Measurements from ENCODE around the gene PLK3.
"Not testable (repeated sequence)": the region's sequence is repeated elsewhere in the genome, so short reads cannot be mapped to it uniquely, and the experiment has no call there.

PLK3 gene

GRCh38 chr1:44799770-44800584 is at the start of gene PLK3:
TSS of gene PLK3 (plus strand) at chr1:44800377. CDS start at chr1:44800464, 87 bp downstream.
- Mint-ChIP-seq H3K36me3 (ENCODE audit: low read depth) (peaks cover 38% of the 10 kb centered on the region), H3K4me1 (ENCODE audit: low read depth) (peaks cover 47% of the 10 kb centered on the region), H3K4me3 (peak within 1 kb of the TSS; percentile 96), H3K27me3 (no peaks in the 10 kb centered on the region), H3K27ac (peak within 1 kb of the TSS; percentile 97), H3K9me3 (no peaks in the 10 kb centered on the region)

- H3K9me3 Mint-ChIP-seq = no peaks in the 10 kb centered on the region
- H3K27ac Mint-ChIP-seq = no peak overlapping the region
- no peak overlapping the region for H3K4me3 Mint-ChIP-seq
- peaks cover 13% of the 10 kb centered on the region for H3K4me1 Mint-ChIP-seq (ENCODE audit: low read depth)
- H3K36me3 Mint-ChIP-seq (ENCODE audit: low read depth) = peaks cover 75% of the 10 kb centered on the region
- H3K27me3 Mint-ChIP-seq = no peaks in the 10 kb centered on the region
Observed at GRCh38 chr1:44757420-44757819, 42.8 kb upstream of the PLK3 start.

- H3K4me1 Mint-ChIP-seq (ENCODE audit: low read depth) = peaks cover 5% of the 10 kb centered on the region
- H3K4me3 Mint-ChIP-seq = no peak overlapping the region
- H3K36me3 Mint-ChIP-seq (ENCODE audit: low read depth) = peaks cover 74% of the 10 kb centered on the region
- no peaks in the 10 kb centered on the region for H3K9me3 Mint-ChIP-seq
- no peak overlapping the region for H3K27ac Mint-ChIP-seq
- H3K27me3 Mint-ChIP-seq = no peaks in the 10 kb centered on the region
Observed at GRCh38 chr1:44759077-44759476, 41.1 kb upstream of the PLK3 start.

GRCh38 chr1:44760876-44761275 is 39.3 kb upstream of the PLK3 start:
- Mint-ChIP-seq H3K4me3 (no peak overlapping the region), H3K36me3 (ENCODE audit: low read depth) (peaks cover 62% of the 10 kb centered on the region), H3K27me3 (no peaks in the 10 kb centered on the region), H3K4me1 (ENCODE audit: low read depth) (peaks cover 5% of the 10 kb centered on the region), H3K9me3 (no peaks in the 10 kb centered on the region), H3K27ac (no peak overlapping the region)

GRCh38 chr1:44766421-44766820 is 33.8 kb upstream of the PLK3 start:
- not testable (repeated sequence) for H3K9me3 Mint-ChIP-seq; H3K4me3 Mint-ChIP-seq; H3K27me3 Mint-ChIP-seq; H3K27ac Mint-ChIP-seq; H3K4me1 Mint-ChIP-seq (ENCODE audit: low read depth)
- H3K36me3 Mint-ChIP-seq (ENCODE audit: low read depth) = peaks cover 39% of the 10 kb centered on the region

GRCh38 chr1:44775078-44775929 is 24.9 kb upstream of the PLK3 start, which contains the start of gene RPS8:
TSS of gene RPS8 (plus strand) at chr1:44775540. CDS start at chr1:44775597, 57 bp downstream.
- H3K4me3 Mint-ChIP-seq = peak within 1 kb of the TSS; percentile 97
- H3K9me3 Mint-ChIP-seq = no peaks in the 10 kb centered on the region
- no peaks in the 10 kb centered on the region for H3K27me3 Mint-ChIP-seq
- peaks cover 45% of the 10 kb centered on the region for H3K4me1 Mint-ChIP-seq (ENCODE audit: low read depth)
- H3K36me3 Mint-ChIP-seq (ENCODE audit: low read depth) = peaks cover 56% of the 10 kb centered on the region
- peak within 1 kb of the TSS; percentile 98 for H3K27ac Mint-ChIP-seq

- no peaks in the 10 kb centered on the region for H3K9me3 Mint-ChIP-seq
- peaks cover 49% of the 10 kb centered on the region for H3K4me1 Mint-ChIP-seq (ENCODE audit: low read depth)
- H3K36me3 Mint-ChIP-seq (ENCODE audit: low read depth) = peaks cover 65% of the 10 kb centered on the region
- H3K27ac Mint-ChIP-seq = peak overlapping the region; percentile 98
- peak overlapping the region; percentile 97 for H3K4me3 Mint-ChIP-seq
- H3K27me3 Mint-ChIP-seq = no peaks in the 10 kb centered on the region
Observed at GRCh38 chr1:44775930-44776729, 24.0 kb upstream of the PLK3 start.

- Mint-ChIP-seq H3K9me3 (no peaks in the 10 kb centered on the region), H3K27me3 (no peaks in the 10 kb centered on the region), H3K36me3 (ENCODE audit: low read depth) (peaks cover 70% of the 10 kb centered on the region), H3K27ac (peak overlapping the region; percentile 98), H3K4me3 (peak overlapping the region; percentile 97), H3K4me1 (ENCODE audit: low read depth) (peaks cover 55% of the 10 kb centered on the region)
Observed at GRCh38 chr1:44776730-44777068, 23.5 kb upstream of the PLK3 start.

- H3K27me3 Mint-ChIP-seq = no peaks in the 10 kb centered on the region
- H3K27ac Mint-ChIP-seq = peak overlapping the region; percentile 98
- H3K36me3 Mint-ChIP-seq (ENCODE audit: low read depth) = peaks cover 75% of the 10 kb centered on the region
- peaks cover 55% of the 10 kb centered on the region for H3K4me1 Mint-ChIP-seq (ENCODE audit: low read depth)
- peak overlapping the region; percentile 97 for H3K4me3 Mint-ChIP-seq
- H3K9me3 Mint-ChIP-seq = no peaks in the 10 kb centered on the region
Observed at GRCh38 chr1:44777547-44777946, 22.6 kb upstream of the PLK3 start.

GRCh38 chr1:44777969-44778635 is 22.1 kb upstream of the PLK3 start:
- peaks cover 56% of the 10 kb centered on the region for H3K4me1 Mint-ChIP-seq (ENCODE audit: low read depth)
- peaks cover 75% of the 10 kb centered on the region for H3K36me3 Mint-ChIP-seq (ENCODE audit: low read depth)

GRCh38 chr1:44778705-44779576 is 21.2 kb upstream of the PLK3 start:
- H3K27ac Mint-ChIP-seq = peak overlapping the region; percentile 89
- no peaks in the 10 kb centered on the region for H3K27me3 Mint-ChIP-seq
- H3K4me3 Mint-ChIP-seq = peak overlapping the region; percentile 97
- peaks cover 73% of the 10 kb centered on the region for H3K36me3 Mint-ChIP-seq (ENCODE audit: low read depth)
- no peaks in the 10 kb centered on the region for H3K9me3 Mint-ChIP-seq
- H3K4me1 Mint-ChIP-seq (ENCODE audit: low read depth) = peaks cover 62% of the 10 kb centered on the region

More at GRCh38 chr1:44777969-44778635, 22.1 kb upstream of the PLK3 start:
- no peaks in the 10 kb centered on the region for H3K27me3 Mint-ChIP-seq
- peak overlapping the region; percentile 97 for H3K4me3 Mint-ChIP-seq
- no peaks in the 10 kb centered on the region for H3K9me3 Mint-ChIP-seq
- H3K27ac Mint-ChIP-seq = peak overlapping the region; percentile 98

GRCh38 chr1:44780583-44781121 is 19.5 kb upstream of the PLK3 start:
- no peaks in the 10 kb centered on the region for H3K27me3 Mint-ChIP-seq
- no peaks in the 10 kb centered on the region for H3K9me3 Mint-ChIP-seq
- peaks cover 65% of the 10 kb centered on the region for H3K36me3 Mint-ChIP-seq (ENCODE audit: low read depth)
- H3K27ac Mint-ChIP-seq = peak overlapping the region; percentile 6
- H3K4me3 Mint-ChIP-seq = peak overlapping the region; percentile 21
- H3K4me1 Mint-ChIP-seq (ENCODE audit: low read depth) = peaks cover 65% of the 10 kb centered on the region

- peaks cover 57% of the 10 kb centered on the region for H3K4me1 Mint-ChIP-seq (ENCODE audit: low read depth)
- no peaks in the 10 kb centered on the region for H3K27me3 Mint-ChIP-seq
- no peaks in the 10 kb centered on the region for H3K9me3 Mint-ChIP-seq
- peaks cover 34% of the 10 kb centered on the region for H3K36me3 Mint-ChIP-seq (ENCODE audit: low read depth)
- H3K4me3 Mint-ChIP-seq = peak overlapping the region; percentile 74
- H3K27ac Mint-ChIP-seq = peak overlapping the region; percentile 79
Observed at GRCh38 chr1:44783697-44784093, 16.5 kb upstream of the PLK3 start.
